DMS114 treated with DMSO at 0.1 percent for 48 hours (cell line): Measurements from ENCODE around the gene TNRC18.
"Not testable (repeated sequence)": the region's sequence is repeated elsewhere in the genome, so short reads cannot be mapped to it uniquely, and the experiment has no call there.

Source experiments
- DNase-seq: peaks from one replicate; lab custom pipeline; 2025; ENCODE audit not compliant: unreplicated experiment; lab: John Stamatoyannopoulos, UW

TNRC18 gene

DNA sequence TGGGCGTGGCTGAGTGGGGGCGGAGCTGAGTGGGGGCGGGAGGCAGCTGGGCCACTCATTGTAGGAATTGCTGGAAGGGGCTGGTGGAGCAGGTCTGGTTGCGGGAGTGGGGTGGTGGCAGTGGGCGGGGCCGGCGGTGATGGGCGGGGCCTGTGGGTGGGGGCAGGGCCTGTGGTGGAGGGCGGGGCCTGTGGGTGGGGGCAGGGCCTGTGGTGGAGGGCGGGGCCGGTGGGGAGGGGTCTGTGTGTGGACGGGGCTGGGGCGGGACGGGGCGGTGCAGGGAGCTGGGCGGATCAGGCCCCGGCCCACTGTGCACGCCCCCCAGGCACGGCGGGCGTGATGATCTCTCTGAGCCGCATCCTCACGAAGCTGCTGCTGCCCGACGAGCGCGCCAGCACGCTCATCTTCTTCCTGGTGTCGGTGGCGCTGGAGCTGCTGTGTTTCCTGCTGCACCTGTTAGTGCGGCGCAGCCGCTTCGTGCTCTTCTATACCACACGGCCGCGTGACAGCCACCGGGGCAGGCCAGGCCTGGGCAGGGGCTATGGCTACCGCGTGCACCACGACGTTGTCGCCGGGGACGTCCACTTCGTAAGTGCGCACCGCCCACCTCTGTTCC is 126.9 kb downstream of the TNRC18 start:
- no peak for DNase-seq

DNA sequence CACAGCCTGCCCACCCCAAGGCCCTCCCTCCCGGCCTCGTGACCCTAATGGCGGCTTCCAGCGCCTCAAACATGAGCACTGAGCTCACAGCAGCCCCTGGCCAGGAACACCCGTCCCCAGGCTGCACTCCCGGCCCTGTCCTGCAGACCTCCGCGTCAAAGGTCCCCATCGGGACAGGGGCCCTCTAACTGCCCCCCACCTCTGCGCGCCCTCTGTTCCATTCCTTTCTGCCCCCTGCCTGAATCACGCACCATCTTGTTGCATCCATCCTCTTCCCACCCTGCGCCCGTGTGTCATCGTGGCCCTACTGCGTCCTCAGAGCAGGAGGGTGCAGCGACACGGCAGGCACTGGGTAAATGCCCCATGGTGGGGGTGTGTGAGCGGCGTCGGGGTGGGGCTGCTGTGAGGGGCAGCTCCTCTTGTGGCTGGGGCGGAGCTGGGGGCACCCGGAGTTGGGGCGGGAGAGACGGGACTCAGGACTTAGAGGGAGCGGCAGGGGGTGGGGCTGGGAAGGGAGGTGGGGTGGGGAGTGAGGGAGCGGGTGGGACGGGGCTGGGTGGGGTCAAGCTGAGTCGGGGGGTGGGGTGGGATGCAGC is 127.5 kb downstream of the TNRC18 start:
- DNase-seq: no peak

- no peak for DNase-seq
These were observed 128.3 kb downstream of the TNRC18 start for GRCh38 chr7:5295039-5296014.

DNA sequence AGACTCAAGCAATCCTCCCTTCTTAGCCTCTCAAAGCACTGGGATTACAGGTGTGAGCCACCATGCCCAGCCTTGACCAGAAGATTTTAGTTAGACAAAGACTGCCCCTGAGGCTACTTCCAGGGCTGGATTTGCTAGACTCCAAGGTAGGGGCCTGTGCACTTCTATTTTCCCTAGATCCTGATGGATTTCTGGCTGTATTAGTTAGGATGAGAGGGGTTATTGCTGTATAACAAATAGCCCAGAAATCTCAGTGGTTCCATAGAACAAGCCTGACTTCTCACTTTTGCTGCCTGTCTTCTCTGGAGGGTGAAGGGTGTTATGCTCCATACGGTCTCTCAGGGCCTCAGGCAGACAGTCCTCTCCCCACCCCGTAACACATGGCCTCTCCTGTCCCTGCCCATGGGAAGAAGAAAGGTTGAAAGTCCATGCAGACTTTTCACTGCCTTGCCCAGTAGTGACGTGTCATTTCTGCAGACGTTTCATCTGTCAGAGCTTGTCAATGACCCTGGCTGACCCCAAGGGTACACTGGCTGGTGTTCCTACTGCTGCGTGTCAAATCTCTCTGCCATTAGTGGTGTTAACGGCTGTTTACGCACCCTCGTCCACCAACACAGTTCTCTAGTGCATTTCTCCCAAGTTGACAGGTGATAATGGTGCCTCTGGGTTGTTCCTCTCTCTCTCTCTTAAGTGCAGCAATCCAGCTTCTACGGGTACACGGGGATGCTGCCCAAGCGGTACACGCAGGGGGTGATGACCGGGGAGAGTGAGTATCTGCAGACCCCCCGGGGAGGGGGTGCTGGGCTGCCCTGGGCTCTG is 129.3 kb downstream of the TNRC18 start:
- DNase-seq: no peak

DNA sequence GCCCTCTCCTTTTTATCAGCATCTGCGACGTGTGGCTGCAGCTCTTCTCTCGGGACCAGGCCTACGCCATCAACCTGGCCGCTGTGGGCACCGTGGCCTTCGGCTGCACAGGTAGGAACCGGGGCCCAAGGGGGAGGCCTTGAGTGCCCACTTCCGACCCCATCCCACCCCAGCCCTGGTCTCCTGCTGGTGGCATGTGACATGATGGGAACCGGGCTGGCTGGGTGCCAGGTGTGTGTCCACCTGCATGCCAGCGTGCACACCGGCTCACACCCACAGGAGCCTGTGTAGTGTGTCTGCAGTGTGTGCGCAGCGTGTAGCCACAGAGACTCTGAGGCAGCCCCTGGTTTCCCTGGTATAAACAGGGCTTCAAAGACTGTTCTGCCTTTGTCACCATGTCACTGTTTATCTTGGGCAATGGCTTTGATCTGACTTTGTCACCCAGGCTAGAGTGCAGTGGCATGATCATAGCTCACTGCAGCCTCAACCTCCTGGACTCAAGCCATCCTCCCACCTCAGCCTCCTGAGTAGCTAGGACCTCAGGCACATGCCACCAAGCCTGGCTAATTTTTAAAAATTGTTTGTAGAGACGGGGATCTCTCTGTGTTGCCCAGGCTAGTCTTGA is 131.8 kb downstream of the TNRC18 start:
- DNase-seq: not testable (repeated sequence)

DNA sequence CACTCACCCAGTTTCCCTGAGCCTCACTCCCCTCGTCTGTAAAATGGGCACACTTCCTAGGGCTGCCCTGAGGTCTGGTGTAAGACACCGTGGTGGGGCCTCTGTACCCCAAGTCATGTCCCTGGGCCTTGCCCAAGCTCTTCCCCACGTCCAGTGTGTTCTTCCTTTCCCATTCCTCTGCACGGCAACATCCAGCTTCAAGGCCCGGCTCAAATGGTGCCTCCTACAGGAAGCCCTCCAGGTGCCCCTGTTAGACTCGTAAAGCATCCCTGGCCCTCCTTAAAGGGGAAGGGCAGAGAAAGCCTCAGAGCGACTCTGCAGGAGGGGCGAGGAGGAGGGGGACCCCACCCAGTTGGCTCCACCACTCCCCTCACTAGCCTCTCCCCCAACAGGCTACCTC is 132.3 kb downstream of the TNRC18 start:
- DNase-seq: no peak

GRCh38 chr7:5289355-5289754 is 134.3 kb downstream of the TNRC18 start:
- DNase-seq: no peak

GRCh38 chr7:5288560-5288959 is 135.1 kb downstream of the TNRC18 start:
- DNase-seq: not testable (repeated sequence)

- DNase-seq: no peak
These were observed 135.8 kb downstream of the TNRC18 start for GRCh38 chr7:5287802-5288201.

DNA sequence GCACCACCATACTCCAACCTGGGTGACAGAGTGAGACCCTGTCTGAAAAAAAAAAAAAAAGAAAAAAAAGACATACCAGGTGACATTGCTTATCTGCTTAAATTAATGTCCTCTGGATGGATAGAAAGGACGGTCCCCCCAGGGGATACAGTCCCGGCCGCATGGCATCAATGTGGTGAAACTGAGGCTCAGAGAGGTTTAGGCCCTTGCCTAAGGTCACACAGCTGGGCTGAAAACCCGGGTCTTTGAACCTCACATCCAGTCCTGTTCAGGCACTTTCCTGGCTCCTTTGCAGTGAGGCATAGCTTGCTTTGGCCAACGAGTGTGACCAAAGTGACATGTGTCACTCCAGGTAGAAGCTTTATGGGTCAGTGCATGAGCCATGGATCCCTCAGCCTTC is 136.3 kb downstream of the TNRC18 start:
- not testable (repeated sequence) for DNase-seq

- DNase-seq: no peak
These were observed 136.7 kb downstream of the TNRC18 start for GRCh38 chr7:5286933-5287332.

GRCh38 chr7:5284304-5285281 is 139.0 kb downstream of the TNRC18 start:
- DNase-seq: no peak

DNA sequence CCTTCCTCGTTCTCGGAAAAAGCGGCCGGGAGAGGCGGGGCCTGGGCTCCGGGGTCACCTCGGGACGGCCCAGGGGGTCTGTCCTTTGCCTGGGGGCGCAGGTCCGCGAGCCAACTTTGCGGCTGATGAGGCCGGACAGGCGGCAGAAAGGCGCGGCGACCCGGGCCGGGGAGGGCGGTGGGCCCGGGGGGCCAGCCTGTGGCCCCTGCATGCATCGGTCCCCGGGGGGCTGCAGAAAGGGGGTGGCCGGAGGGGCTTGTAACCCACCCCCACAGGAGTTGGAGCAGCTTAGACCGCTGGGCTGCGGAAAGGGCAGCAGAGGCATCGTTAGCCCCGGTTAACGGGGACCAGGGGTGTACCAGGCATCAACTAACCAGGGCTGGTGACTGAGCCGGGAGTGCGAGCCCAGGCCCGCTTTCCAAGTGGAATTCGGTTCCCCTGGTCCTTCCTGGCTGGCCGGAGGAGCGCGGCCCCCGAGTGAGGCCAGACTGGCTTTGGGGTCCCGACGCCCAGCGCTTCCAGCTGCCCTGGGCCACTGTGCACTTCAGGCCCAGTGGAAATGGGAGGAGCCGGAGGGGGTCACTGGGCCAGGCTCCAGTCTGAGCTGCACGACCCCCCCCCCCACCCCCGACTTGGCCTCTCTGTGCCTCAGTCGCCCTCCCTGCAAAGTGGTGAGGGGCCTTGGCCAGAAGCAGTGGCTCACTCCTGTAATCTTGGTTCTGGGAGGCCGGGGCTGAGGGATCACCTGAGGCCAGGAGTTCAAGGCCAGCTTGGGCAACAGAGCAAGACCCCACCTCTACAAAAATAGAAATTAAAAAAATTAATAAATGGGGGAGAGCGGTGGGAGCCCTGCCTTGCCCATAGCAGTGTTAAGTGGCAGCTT is 140.0 kb downstream of the TNRC18 start:
- no peak for DNase-seq

DNA sequence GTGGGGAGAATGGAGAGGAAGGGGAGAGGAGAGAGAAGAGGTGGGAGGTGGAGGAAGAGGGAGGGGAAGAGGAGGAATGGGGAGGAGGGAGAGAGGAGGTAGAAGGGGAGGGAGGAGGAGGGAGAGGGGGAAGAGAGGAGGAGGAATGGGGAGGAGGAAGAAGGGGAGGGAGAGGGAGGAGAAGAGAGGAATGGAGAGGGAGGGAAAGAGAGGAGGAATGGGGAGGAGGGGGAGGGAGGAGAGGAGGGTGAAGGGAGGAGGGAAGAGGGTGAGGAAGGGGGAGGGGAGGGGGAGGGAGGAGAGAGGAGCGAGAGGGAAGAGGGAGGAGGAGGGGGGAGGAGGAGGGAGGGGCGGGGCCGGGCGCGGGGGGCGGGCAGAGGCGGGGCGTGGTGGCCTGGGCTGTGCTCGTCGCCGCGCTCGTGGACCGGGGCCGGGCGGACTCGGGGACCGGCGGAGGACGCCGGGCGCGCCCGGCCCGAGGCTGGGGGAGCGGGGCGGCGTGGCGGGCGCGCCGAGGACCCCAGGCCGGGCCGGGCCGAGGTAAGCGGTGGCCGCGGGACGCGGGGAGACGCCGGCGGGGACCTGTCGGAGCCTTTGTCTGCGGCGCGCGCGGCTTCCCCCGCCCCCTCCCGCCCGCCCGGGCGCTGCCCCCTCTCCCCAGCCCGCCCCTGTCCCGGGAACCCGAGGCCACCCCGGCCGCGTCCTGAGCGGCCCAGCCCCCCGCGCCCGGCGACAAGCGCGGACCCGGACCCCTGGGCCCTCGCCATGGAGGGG is 140.9 kb downstream of the TNRC18 start, which contains the start of gene SLC29A4:
Gene SLC29A4, plus strand, starts transcription at position 401 of the 774 bp plus-strand sequence. CDS start 4,874 bp downstream, outside the sequence.
- DNase-seq: no peak

DNA sequence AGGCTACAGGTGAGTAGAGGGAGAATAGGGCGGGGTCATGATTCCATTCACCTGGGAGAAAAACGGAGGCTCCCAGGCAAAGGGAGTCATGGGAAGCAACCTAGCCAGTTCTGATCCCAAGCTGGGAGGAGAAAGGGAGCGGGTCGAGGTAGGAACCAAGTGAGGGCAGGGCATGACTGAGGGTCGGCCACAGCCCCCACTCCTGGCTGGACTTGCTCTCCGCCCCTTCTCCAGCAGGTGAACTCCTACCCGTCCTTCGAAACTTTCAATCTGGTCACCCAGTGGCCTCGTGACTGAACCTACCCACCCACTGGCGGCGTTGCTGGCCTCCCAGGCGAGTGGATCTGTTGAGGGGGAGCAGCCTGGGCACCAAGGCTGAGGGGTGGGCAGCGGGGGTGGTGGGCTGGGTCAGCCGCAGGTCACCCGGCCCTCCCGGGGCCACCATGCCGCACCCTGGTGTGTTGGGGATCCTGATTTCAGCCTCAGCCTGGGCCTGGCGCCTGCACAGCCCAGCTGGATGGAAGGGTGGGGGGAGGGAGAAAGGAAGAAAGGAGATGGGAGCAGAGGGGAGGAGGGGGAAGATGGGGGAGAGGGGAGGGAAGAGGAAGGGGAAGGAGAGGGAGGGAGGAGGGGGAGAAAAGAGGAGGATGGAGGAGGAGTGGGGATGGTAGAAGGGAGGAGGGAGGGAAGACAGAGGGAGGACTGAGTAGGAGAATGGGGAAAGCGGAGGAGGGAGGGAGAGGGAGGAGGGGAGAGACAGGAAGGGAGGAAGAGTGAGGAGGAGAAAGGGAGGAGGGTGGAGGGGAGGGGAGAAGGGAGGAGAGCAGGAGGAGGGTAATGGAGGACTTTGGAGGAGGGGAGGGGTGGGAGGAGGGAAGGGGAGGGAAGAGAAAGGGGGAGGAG is 141.8 kb downstream of the TNRC18 start:
- not testable (repeated sequence) for DNase-seq

GRCh38 chr7:5279734-5280133 is 143.9 kb downstream of the TNRC18 start:
- DNase-seq: no peak
